ENCODE data around the gene TRERF1. TPM values are rescaled to one million over a fixed set of nuclear protein-coding genes. Genes with fewer than 3 reads are reported as not detected.

TRERF1 gene
- polyA plus RNA-seq, 3 donors, result 0.58 to 10.0 (median 2.0) TPM

GRCh38 chr6:42226161-42226611 lies 225.5 kb downstream of the TRERF1 start:
- H3K79me2 ChIP-seq (ENCODE audit: insufficient read depth, low read length), result no peaks in the 10 kb centered on the region
- no peaks in the 10 kb centered on the region for H3K9me3 Mint-ChIP-seq
- peaks cover 42 to 52% of the 10 kb centered on the region in 2 donors for H3K36me3 ChIP-seq (replicated peaks in 1 of 2; ENCODE audit: control insufficient read depth in 1 of 2, insufficient read depth in 2 of 2, low read length in 2 of 2)
- DNase-seq, result no peak
- no peaks in the 10 kb centered on the region for H3K27me3 ChIP-seq (ENCODE audit: control insufficient read depth in 2 of 2, insufficient read depth in 2 of 2, low read length in 2 of 2)
- H3K4me3 Mint-ChIP-seq, result no peak overlapping the region
- H2AFZ ChIP-seq (ENCODE audit: insufficient read depth, low read depth, low read length, poor library complexity, severe bottlenecking), result no peak overlapping the region
- no peak overlapping the region for H3K27ac ChIP-seq (ENCODE audit: low read depth in 1 of 2, low read length in 2 of 2)
- WGBS (ENCODE audit: insufficient coverage), result 100% methylated on average over 2 of the region's 3 CpGs
- H3K4me3 ChIP-seq (replicated peaks in 1 of 3; ENCODE audit: low read depth in 2 of 3, low read length in 3 of 3), result no peak overlapping the region
- TF ChIP-seq CTCF (IDR thresholded peaks at IDR 0.05), result no peak
- H3K4me2 ChIP-seq (replicated peaks; ENCODE audit: extremely low read depth, low read length, poor library complexity, severe bottlenecking), result no peak overlapping the region
- no peak overlapping the region for H3K9ac ChIP-seq (ENCODE audit: insufficient read depth, low read length, poor library complexity, severe bottlenecking)
- H3K36me3 Mint-ChIP-seq, result peaks cover 42 to 53% of the 10 kb centered on the region in 2 donors
- H4K20me1 ChIP-seq (ENCODE audit: insufficient read depth, low read length), result no peaks in the 10 kb centered on the region
- H3K27ac Mint-ChIP-seq, result peak overlapping the region in 2 of 7 donors; percentile 66 to 82
- no peaks in the 10 kb centered on the region for H3K4me1 ChIP-seq (ENCODE audit: control insufficient read depth in 1 of 2, insufficient read depth in 2 of 2, low read length in 2 of 2)
- no peaks in the 10 kb centered on the region for H3K9me3 ChIP-seq (replicated peaks in 1 of 2; ENCODE audit: control insufficient read depth in 1 of 2, insufficient read depth in 1 of 2, low read length in 2 of 2)
- intact Hi-C loops (cut with micrococcal nuclease), result loop anchor here in 1 of 2 donors (10.0 kb wide), 1 partner anchor 319 kb away; no protein-coding TSS in a partner anchor
- no peaks in the 10 kb centered on the region for H3K27me3 Mint-ChIP-seq (ENCODE audit: low read depth in 3 of 3)
- no peaks in the 10 kb centered on the region for H3K4me1 Mint-ChIP-seq

GRCh38 chr6:42225419-42225818 lies 226.3 kb downstream of the TRERF1 start:
- H3K27ac ChIP-seq (ENCODE audit: low read depth in 1 of 2, low read length in 2 of 2), result no peak overlapping the region
- no peak overlapping the region for H3K9ac ChIP-seq (ENCODE audit: insufficient read depth, low read length, poor library complexity, severe bottlenecking)
- peaks cover 0 to 3% (median 0%) of the 10 kb centered on the region in 7 donors for H3K9me3 Mint-ChIP-seq
- no peak for TF ChIP-seq CTCF (IDR thresholded peaks at IDR 0.05)
- H3K27me3 ChIP-seq (ENCODE audit: control insufficient read depth in 2 of 2, insufficient read depth in 2 of 2, low read length in 2 of 2), result no peaks in the 10 kb centered on the region
- no peak overlapping the region for H3K4me3 Mint-ChIP-seq
- H3K27ac Mint-ChIP-seq, result no peak overlapping the region
- H3K36me3 ChIP-seq (replicated peaks in 1 of 2; ENCODE audit: control insufficient read depth in 1 of 2, insufficient read depth in 2 of 2, low read length in 2 of 2), result peaks cover 35 to 44% of the 10 kb centered on the region in 2 donors
- H3K4me1 ChIP-seq (ENCODE audit: control insufficient read depth in 1 of 2, insufficient read depth in 2 of 2, low read length in 2 of 2), result no peaks in the 10 kb centered on the region
- WGBS (ENCODE audit: insufficient coverage), result no CpG with 5 or more reads among the region's 4 CpGs
- DNase-seq, result no peak
- no peaks in the 10 kb centered on the region for H3K9me3 ChIP-seq (replicated peaks in 1 of 2; ENCODE audit: control insufficient read depth in 1 of 2, insufficient read depth in 1 of 2, low read length in 2 of 2)
- no peak overlapping the region for H3K4me2 ChIP-seq (replicated peaks; ENCODE audit: extremely low read depth, low read length, poor library complexity, severe bottlenecking)
- no peaks in the 10 kb centered on the region for H3K27me3 Mint-ChIP-seq (ENCODE audit: low read depth in 3 of 3)
- H3K4me3 ChIP-seq (replicated peaks in 1 of 3; ENCODE audit: low read depth in 2 of 3, low read length in 3 of 3), result no peak overlapping the region
- no peaks in the 10 kb centered on the region for H4K20me1 ChIP-seq (ENCODE audit: insufficient read depth, low read length)
- H3K79me2 ChIP-seq (ENCODE audit: insufficient read depth, low read length), result no peaks in the 10 kb centered on the region
- H2AFZ ChIP-seq (ENCODE audit: insufficient read depth, low read depth, low read length, poor library complexity, severe bottlenecking), result no peak overlapping the region
- peaks cover 40 to 47% of the 10 kb centered on the region in 2 donors for H3K36me3 Mint-ChIP-seq
- intact Hi-C loops (cut with micrococcal nuclease), result loop anchor here in 1 of 2 donors (10.0 kb wide), 1 partner anchor 319 kb away; no protein-coding TSS in a partner anchor
- no peaks in the 10 kb centered on the region for H3K4me1 Mint-ChIP-seq
